Dedifferentiated amniotic fluid mesenchymal stem cell (primary cell): Measurements from ENCODE around the gene ZSWIM1.

Source experiments
- DNase-seq: peaks from one replicate; pipeline ENCODE4 v3.0.0-alpha.2; 2016; ENCODE audit errors: extremely low spot score

ZSWIM1 gene

DNA sequence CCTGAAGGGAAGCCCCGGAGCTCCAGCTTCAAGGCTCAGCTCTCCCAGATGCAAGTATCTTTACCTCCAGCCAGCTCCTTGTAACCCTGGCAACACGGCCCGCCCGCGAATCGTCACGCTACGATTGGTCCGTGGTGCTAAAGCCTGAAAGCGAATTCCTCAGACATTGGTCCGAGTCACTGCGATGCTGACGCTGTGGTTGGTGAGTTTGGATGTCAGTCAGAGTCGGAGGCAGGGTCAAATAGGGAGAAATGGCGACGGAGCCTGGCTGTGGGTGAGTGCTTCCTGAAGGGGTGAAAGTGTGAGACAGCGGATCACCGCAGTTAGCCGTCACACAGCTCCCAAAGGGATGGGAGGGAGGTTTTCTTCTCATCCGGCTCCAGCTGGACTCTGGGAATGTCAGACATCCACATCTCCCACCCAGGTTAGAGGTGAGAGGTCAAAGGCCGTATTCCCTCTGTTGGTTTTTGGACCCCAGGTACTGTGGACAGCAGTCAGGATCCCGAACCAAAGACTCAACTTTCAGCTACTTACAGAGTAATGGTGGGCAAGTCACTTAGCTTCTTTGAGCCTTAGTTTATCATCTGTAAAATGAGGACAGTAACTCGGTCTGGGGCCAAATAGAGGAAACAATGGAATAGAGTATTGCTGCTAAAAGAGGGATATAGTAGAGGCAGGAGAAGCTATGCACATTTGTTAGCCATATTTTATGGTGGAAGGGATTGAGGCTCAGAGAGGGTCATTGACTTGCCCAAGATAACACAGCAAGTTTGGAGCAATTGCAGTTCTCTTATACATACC lies at the start of gene ZSWIM1:
Gene ZSWIM1 (plus strand): TSS at position 240 of the 801 bp plus-strand sequence. CDS start 1,366 bp downstream, outside the sequence.
- peak; percentile 100 for DNase-seq

DNA sequence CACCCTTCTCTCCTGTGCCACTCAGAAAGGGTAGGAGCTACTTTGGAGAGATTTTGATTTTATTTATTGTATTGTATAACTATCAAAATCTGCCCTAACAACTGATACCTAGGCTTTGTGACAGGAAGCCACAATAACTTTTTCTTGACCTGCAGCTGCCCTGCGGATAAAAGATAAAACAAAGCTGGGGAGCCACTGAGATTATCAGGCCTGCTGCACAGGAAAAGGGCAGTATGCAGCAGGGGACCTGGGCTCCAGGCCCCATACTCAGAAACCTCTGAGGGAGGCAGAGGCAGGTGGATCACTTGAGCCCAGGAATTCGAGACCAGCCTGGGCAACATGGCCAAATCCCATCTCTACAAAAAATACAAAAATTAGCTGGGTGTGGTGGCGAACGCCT lies 48.4 kb upstream of the ZSWIM1 start:
- DNase-seq: no peak

DNA sequence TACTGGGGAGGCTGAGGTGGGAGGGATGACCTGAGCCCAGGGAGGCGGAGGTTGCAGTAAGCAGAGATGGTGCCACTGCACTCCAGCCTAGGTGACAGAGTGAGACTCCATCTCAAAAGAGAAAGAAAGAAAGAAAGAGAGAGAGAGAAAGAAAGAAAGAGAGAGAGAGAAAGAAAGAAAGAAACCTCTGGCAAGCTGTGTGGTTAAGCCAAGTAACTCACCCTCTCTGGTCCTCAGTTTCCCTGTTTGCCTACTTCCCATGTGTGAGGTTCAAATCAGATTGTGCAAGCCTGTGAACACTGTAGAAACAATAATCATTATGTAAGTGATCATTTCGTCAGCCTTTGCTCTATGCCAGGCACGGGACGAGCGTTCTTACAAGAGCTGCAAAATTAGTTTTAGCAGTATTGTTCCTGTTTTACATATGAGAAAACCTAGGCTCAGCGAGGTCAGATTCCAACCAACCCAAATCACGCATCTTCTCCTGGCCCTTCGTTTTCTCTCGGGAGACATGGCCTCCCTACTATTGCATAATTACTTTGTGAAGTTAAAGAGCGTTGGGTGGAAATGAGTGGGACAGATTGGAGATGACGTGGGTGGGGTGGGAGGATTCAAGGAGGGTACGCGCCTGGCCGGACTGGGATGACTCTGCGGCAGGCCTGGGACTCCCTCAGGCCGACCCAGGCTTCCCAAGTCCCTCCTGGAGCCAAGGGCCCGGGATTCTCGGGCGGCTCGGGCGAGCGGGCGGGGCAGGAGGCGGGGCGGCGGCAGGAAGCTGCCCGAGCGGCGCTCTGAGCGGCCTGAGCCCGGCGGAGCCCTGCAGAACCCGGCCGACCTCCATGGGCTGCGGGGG lies 47.8 kb upstream of the ZSWIM1 start, which contains the start of gene SNX21:
Gene SNX21 (plus strand): TSS at position 770 of the 853 bp plus-strand sequence. CDS start 121 bp downstream, outside the sequence.
- DNase-seq: peak; percentile 76

DNA sequence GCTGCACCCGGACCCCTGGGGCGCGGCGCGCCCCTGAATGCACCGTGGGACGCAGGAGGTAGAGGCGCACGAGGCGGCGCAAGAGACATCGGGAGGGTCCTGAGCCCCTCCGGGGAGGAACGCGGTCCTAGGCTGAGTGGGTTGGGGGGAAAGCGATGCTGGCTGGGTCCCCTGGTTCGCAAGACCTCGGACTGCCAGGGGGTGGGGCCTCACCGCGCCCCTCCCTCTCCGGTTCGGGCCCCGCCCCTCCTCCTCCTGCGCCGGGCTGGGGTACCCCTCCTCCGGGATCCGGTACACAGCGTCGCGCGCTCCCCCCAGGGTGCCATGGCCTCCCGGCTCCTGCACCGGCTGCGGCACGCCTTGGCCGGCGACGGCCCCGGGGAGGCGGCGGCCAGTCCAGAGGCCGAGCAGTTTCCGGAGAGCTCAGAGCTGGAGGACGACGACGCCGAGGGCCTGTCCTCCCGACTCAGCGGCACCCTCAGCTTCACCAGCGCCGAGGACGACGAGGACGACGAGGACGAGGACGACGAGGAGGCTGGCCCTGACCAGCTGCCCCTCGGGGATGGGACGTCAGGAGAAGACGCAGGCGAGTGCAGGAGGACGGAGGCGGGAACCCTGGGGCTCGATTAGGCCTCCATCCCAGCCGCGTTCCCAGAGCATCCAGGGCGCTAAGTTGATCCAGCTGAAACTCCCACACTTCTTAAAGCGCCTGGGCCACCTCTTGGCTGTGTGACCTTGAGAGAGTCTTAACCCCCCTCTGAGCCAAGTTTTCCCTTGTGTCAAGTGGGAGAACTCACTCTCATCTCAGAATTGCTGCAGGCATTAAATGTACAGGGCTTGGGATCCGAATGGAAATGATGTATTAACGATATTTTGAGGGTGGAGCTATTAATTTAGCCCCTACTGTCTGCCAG lies 46.9 kb upstream of the ZSWIM1 start:
- no peak for DNase-seq

DNA sequence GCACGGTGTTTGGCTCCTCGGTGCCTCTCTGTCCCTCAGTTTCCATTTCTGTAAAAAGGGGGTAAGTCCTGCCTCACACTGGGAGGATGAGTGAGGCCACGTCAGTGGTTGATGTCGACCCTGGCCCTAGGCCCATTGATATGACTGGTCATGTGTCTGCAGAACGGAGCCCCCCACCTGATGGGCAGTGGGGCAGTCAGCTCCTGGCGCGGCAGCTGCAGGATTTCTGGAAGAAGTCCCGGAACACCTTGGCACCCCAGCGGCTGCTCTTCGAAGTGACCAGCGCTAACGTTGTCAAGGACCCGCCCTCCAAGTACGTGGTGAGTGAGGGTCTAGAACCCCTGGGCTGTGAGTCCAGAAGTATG lies 46.2 kb upstream of the ZSWIM1 start:
- no peak for DNase-seq

DNA sequence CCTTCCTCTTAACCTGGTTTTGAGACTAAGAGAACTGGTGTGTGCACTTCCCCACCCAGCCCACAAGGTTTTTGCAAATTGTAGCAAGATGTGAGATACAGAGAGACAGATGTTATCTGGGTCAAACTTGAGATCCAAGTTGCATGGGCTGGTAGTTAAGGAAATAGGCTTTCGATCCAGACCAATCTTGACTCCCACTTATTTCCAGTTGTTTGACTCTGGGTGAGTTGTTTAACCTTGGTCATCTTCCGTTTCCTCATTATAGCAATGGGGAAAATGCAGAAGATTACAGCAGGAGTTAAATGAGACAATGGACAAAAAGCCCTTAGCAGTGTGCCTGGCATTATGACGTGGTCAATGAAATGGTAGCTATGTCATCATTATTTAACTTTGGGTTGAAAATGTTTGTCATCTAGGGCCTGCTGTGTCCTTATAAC lies 45.7 kb upstream of the ZSWIM1 start:
- DNase-seq: no peak

DNA sequence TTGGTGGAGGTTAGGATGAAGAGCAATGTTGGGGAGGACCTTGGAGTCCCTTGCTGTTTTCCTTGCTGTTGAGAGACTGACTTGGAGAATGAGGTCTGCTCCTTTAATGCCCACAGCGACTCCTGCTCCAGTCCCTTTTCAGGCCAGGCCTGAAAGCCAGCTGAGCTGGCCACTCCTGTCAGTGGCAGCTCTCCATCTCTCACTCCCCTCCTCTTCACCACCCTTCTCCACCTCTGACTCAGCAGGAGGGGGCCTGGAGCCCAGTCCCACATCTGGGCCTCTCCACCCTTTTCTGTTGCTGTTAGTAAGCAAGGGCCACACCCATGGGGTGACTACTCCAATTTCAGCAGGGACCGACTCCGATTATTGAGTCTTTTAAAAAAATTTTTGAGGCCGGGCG lies 45.2 kb upstream of the ZSWIM1 start:
- DNase-seq: peak; percentile 58

DNA sequence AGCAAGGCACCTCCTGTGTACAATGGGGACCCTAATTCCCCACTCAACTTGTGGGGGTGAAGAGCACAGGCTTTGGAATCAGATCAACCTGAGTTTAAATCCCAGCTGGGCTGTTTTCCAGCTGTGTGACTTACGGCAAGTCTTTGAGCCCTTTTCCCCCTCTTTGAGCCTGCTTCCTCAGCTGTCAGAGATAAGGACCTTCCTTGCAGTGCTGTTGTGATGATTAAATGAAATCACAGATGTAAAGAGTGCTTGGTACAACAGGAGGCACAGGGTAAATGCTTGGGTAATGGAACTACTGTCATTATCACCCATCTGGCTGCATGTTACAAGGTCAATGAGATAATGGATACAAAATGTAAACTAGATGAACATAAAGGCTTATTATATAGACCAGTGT lies 44.2 kb upstream of the ZSWIM1 start:
- DNase-seq: no peak

DNA sequence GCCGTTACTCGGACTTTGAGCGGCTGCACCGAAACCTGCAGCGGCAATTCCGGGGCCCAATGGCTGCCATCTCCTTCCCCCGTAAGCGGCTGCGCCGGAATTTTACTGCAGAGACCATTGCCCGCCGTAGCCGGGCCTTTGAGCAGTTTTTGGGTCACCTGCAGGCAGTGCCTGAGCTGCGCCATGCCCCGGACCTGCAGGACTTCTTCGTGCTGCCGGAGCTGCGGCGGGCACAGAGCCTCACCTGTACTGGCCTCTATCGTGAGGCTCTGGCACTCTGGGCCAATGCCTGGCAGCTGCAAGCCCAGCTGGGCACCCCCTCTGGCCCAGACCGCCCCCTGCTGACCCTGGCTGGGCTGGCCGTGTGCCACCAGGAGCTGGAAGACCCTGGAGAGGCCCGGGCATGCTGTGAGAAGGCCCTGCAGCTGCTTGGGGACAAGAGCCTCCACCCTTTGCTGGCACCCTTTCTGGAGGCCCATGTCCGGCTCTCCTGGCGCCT lies 40.3 kb upstream of the ZSWIM1 start:
- DNase-seq: no peak

DNA sequence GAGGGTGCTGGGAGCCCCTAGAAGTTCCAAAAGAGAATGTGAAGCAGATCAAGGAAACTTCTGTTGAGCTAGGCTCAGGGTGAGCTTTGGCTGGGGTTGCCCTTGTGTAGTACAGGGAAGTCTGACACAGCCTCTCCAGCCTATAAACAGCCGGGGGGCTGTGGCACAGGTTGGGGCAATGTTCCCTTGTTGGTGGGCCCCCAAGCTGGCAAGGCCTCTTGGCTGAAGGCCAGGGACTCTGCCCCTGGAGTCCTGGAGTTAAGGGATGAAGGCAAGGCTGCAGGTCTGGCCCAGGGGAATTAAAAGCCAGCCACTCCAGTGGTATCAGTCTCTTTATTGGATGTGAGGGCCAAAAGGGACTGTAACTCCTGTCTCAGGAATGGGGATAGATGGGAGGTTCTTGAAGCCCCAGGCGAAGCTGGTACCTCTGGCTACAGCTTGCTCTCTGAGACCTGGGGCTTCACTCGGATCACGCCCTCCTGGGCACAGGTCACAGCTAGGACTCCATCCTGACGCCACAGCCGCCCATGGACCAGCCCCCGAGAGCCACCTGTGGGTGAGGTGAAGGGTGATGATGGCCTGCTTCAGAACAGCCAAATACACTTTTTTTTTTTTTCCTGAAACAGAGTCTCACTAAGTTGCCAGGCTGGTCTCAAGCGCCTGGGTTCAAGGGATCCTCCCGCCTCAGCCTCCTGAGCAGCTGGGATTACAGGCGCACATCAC lies 39.5 kb upstream of the ZSWIM1 start:
- DNase-seq: no peak

DNA sequence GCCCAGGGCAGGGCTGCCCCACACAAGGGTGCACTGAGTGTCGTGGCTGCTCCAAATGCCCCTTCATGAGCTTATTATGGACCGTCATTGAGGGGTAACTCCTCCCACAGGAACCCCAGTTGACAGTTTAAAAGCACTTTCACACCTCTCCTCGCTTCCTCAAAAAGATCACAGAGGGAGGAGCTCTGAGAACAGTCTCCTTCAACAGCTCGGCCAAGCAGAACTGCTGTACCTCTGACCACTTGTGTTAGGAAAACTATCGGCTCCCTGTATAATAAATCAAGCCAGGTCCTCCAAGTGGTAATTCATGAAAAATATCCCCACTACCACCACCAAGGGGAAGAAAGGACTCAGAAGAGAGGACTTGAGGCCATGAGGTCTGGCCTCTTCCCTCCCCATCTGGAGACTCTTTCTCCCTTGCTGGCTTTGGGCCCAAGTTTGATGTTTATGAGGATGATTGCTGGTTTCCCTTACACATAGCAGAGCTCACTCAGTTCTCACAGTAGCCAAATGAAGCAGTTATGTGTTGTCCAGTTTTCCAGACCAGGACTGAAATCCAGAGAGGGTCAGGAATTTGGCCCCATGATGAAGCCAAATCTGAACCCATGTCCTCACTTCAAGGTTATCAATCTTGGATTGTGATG lies 38.7 kb upstream of the ZSWIM1 start:
- no peak for DNase-seq

DNA sequence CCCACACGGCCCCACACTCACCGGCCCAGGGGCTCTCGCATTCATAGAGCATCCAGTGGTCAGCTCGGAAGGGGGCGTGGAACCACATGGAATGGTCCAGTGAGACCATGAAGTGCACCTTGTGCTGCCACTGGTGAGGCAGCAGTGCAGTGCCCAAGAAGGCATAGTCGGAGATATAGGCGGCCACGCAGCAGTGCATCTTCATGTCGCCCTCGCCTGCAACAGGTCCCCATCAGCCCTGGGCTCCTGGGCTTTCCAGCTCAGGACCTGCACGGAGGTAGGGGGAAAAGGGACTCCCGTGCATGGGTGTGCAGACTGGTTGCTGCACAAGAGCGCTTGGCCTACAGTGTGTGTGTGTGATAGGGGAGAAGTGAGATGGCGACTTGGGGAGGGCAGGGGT lies 37.5 kb upstream of the ZSWIM1 start:
- DNase-seq: no peak

DNA sequence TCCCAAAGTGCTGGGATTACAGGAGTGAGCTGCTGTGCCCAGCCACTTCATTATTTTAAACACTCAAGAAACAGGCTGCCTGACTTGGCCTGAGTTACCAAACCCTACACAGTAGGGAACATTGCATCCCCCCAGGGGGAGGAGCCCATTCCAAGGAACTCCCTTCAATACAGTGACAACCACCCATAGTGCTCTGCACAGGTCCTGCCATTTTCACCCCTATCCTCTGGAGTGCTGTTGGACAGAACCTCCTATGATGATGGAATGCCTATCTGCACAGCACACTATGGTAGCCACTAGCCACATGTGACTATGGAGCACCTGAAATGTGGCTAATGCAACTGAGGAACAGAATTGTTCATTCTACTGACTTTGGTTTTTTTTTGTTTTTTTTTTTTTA lies 35.6 kb upstream of the ZSWIM1 start:
- DNase-seq: no peak

DNA sequence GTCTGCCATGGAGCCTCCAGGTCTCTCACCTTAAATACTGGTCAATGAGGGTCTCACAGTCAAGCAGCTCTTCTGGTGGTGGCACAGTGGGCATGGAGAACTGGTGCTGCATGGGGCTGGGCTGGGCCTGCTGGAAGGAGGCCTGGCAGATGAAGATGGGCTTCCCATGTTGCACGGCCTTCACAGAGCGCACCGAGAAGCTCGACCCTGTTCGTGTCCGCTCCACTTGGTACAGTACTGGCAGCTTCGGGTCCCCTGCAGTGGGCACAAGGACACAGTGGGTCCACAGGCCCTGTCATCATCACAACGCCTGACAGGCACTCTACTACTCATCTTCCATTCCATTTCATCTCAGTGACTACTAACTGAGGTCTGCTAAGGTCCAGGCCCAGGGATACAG lies 32.6 kb upstream of the ZSWIM1 start:
- no peak for DNase-seq

DNA sequence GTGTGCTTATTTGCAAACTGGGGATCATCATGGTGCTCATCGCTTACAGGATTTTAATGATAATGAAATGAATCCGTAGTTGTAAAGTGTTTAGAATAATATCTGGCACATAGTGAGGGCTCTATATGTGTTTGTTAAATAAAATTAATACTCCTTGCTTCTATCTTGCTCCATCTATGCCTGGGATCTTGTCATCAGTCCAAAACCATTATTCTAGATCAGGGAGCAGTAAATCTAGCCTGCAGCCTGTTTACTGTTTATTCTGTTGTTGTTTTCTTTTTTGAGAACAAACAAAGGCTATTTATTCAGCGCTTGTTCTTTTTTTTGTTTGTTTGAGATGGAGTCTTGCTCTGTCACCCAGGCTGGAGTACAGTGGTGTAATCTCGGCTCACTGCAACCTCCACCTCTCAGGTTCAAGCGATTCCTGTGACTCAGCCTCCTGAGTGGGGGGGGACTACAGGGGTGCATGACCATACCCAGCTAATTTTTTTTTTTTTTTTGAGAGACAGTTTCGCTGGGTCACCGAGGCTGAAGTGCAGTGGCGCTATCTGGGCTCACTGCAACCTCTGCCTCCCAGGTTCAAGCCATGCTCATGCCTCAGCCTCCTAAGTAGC lies 32.0 kb upstream of the ZSWIM1 start:
- DNase-seq: no peak

DNA sequence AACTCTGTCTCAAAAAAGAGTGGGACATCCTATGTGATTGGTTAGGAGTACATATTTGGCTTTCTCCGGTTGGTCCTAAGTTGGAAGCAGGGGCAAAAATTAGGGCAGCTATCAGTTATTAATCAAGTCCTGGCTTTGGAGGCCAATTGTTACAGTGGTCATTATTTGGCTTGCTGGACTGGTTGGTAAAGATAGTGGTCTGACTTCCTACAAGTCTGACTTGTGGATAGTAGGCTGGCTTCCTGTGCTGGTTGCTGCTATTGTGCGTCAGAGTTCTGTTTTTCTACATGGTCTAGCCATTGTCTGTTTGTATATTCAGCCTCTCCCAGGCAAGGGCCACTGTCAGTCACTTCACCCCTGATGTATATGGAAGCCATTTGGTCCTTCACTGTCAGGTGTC lies 30.8 kb upstream of the ZSWIM1 start:
- no peak for DNase-seq

DNA sequence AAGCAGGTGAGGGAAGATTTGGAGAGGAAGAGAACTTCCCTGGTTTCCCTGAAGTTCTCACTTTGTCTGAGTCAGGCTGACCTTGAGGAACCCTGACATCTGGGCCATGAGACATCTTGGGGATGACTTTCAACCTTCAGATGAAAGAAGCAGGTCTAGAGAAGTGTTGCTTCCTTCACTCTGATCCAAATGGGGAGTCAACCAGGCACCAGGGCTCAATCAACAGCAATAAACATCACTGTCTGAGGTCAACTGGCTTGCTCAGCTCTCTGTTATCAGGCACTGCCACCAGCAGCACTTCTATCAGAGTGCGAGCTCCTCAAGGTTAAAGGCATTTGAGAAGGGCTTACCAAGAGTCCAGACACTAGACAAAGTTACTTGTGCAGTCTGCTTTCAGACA lies 30.1 kb upstream of the ZSWIM1 start:
- DNase-seq: no peak

DNA sequence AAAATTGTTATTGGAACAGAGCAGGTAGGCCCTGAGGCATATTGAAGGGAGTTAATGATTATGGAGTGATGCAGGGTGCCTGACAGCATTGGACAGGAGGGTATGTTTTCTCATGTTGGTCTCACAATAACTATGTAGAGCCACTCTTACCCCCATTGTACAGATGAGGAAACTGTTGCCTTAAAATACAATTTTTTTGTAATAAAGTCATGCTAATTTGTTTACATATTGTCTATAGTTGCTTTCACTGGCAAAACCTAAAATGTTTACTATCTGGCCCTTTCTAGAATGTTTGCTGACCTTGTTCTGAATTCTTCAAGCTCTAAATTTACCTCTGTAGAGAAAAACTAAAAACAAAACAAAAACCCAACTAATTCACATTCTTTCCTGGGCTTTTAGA lies 29.5 kb upstream of the ZSWIM1 start:
- no peak for DNase-seq

DNA sequence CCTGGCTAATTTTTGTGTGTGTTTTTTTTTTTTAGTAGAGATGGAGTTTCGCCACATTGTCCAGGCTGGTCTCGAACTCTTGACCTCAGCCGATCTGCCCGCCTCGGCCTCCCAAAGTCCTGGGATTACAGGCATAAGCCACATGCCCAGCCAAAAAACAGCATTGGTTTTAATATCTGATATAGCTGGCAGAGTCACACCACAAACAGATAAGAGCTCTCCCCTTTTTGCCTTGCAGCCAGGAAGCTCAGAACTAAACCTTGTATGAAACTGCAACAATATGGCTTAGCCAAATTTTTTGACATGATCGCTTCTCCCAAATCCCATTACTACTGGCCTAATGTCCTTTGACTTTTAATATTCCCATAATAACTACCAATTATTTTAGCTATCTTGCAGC lies 28.7 kb upstream of the ZSWIM1 start:
- no peak for DNase-seq

DNA sequence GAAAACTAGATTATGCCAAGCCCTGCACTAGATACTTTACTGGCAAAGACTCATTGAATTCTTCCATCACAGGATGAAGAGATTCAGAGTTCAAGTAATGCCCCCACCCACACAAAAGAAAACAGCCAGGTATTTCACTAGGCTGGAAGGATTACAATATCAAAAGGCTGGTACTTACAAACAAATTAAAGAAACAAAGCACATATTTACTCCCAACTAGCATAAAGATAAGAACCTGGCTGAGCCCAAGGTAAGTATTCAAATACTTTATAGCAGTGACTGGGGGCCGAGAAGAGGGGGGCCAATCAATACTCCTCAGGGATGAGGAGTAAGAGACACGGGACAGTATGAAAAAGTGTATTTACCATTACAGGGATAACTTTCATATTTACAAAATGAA lies 27.5 kb upstream of the ZSWIM1 start:
- no peak for DNase-seq
